DND-41 (cell line): ENCODE data around the gene SMYD4.

Experiments
- ATAC-seq: fragments of 200-7000 bp; cut with Tn5 transposase; 3 replicates; pipeline ENCODE4 v1.9.1; 2021; ENCODE audit warnings: low read depth; ENCODE audit not compliant: insufficient read depth
- DNase-seq: peaks from one replicate; pipeline ENCODE4 v3.0.0-alpha.2; 2020
- H2AFZ ChIP-seq: 2 replicates; pipeline ENCODE4 v1.6.0; 2012; ENCODE audit warnings: low read depth, low read length
- H3K27ac ChIP-seq: 2 replicates; pipeline ENCODE4 v1.5.1; 2012; ENCODE audit warnings: low read length, inconsistent platforms
- H3K27me3 ChIP-seq: fragments of 200-600 bp; sonication (generic); 2 replicates; pipeline ENCODE4 v1.6.0; 2012; ENCODE audit warnings: low read length, mild to moderate bottlenecking, inconsistent platforms; ENCODE audit not compliant: insufficient read depth, poor library complexity
- H3K36me3 ChIP-seq: 2 replicates; pipeline ENCODE4 v1.5.1; 2012; ENCODE audit warnings: low read length, inconsistent platforms; ENCODE audit not compliant: insufficient read depth
- H3K4me1 ChIP-seq: 2 replicates; pipeline ENCODE4 v1.5.1; 2012; ENCODE audit warnings: mild to moderate bottlenecking, low read length; ENCODE audit not compliant: insufficient read depth
- H3K4me2 ChIP-seq: 2 replicates; pipeline ENCODE4 v1.6.0; 2012; ENCODE audit warnings: mild to moderate bottlenecking, moderate library complexity, low read length, inconsistent platforms; ENCODE audit not compliant: insufficient read depth
- H3K4me3 ChIP-seq, 2 experiments: fragments of 200-600 bp in 1 of 2; shearing (Covaris generic) in 1 of 2; 2 replicates each; pipeline ENCODE4 v1.5.1; 2012 to 2016; ENCODE audit warnings: inconsistent platforms in 2 of 2, low read length in 2 of 2, mild to moderate bottlenecking in 2 of 2, low read depth in 1 of 2, moderate library complexity in 1 of 2
- H3K79me2 ChIP-seq: 2 replicates; pipeline ENCODE4 v1.6.0; 2012; ENCODE audit warnings: low read length, inconsistent platforms; ENCODE audit not compliant: insufficient read depth
- H3K9ac ChIP-seq: 2 replicates; pipeline ENCODE4 v1.6.0; 2012; ENCODE audit warnings: low read depth, mild to moderate bottlenecking, inconsistent platforms, low read length, moderate library complexity
- H3K9me3 ChIP-seq: 2 replicates; pipeline ENCODE4 v1.5.1; 2012; ENCODE audit warnings: low read length, moderate library complexity, mild to moderate bottlenecking, inconsistent platforms; ENCODE audit not compliant: insufficient read depth, severe bottlenecking
- H4K20me1 ChIP-seq: 2 replicates; pipeline ENCODE4 v1.6.0; 2012; ENCODE audit warnings: low read length; ENCODE audit not compliant: insufficient read depth
- CTCF ChIP-seq: IDR thresholded peaks from 2 replicates; pipeline ENCODE4 v1.5.1; 2012; ENCODE audit warnings: borderline replicate concordance, low read length, moderate library complexity, mild to moderate bottlenecking; ENCODE audit not compliant: poor library complexity, severe bottlenecking; ENCODE audit errors: extremely low read depth
- EZH2 ChIP-seq: IDR thresholded peaks from 3 replicates; pipeline ENCODE4 v1.6.1; 2012; ENCODE audit warnings: borderline replicate concordance, low read depth, mild to moderate bottlenecking, moderate library complexity, low read length, inconsistent platforms; ENCODE audit not compliant: severe bottlenecking

The SMYD4 gene

GRCh38 chr17:1834380-1835149 is 4.9 kb upstream of the SMYD4 start:
- peaks cover 94% of the 10 kb centered on the region for H3K79me2 ChIP-seq
- peak overlapping the region; percentile 5; the same call in 1 of the 2 replicates for H3K4me2 ChIP-seq
- peaks cover 24% of the 10 kb centered on the region; the same call in 1 of the 2 replicates for H4K20me1 ChIP-seq
- peaks cover 37% of the 10 kb centered on the region for H3K36me3 ChIP-seq
- no peak overlapping the region for H2AFZ ChIP-seq
- no peak overlapping the region for H3K27ac ChIP-seq
- no peak overlapping the region for H3K4me3 ChIP-seq
- H3K27me3 ChIP-seq, result no peaks in the 10 kb centered on the region
- H3K9ac ChIP-seq, result no peak overlapping the region
- TF ChIP-seq CTCF (no peak), EZH2 (no peak)
- peaks cover 30% of the 10 kb centered on the region for H3K4me1 ChIP-seq
- H3K9me3 ChIP-seq, result no peaks in the 10 kb centered on the region
- DNase-seq, result no peak
- no peak for ATAC-seq

DNA sequence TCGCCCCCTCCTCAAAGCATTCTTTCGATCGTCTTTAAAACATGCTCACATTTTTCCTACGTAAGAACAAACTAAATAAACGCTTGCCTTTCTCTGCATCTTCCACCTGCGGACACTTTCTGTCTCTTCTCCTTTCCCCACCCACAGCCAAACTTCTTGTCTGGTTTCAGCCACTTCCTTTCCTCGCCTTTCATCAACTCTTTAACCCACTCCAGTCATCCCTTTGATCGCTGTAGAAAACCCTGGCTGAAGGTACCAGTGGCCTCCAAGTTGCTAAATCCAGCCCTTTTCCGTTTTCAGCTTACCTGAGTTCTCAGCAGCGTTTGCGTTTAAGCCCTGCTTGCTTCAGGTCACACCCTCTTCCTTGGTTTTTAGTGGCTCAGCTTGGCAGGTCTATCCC is 586 bp upstream of the SMYD4 start:
- Histone ChIP-seq H3K79me2 (peaks cover 82% of the 10 kb centered on the region), H2AFZ (peak overlapping the region; percentile 96), H3K27me3 (no peaks in the 10 kb centered on the region), H3K36me3 (peaks cover 44% of the 10 kb centered on the region), H3K9ac (peak overlapping the region; percentile 77), H3K4me2 (peak overlapping the region; percentile 81), H4K20me1 (peaks cover 17% of the 10 kb centered on the region; the same call in 1 of the 2 replicates), H3K9me3 (no peaks in the 10 kb centered on the region), H3K4me3 (peak overlapping the region; percentile 66 to 88), H3K4me1 (peaks cover 54% of the 10 kb centered on the region), H3K27ac (peak overlapping the region; percentile 90)
- ATAC-seq, result peak; percentile 20; the same call in 2 of the 3 replicates
- TF ChIP-seq CTCF (no peak), EZH2 (no peak)
- peak; percentile 53 for DNase-seq

DNA sequence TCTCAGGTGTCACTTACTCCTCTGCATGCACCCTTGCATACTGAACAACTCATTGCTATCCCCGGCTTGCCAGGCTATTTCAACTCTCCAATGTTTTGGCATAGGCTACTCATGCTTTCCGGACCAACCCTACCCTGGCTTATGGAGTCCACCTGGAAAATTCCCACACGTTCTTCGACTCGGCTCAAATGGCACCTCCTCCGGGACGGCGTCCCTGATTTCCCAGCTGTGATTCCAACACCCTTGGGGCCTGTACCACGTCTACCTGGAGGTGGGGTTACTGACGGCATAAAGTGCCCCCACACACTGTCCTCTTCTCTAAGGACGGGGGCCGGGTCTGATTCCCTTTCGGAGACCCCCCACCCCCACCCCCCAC is 498 bp downstream of the SMYD4 start:
- DNase-seq (no peak), ATAC-seq (no peak; the same call in 2 of the 3 replicates)
- TF ChIP-seq EZH2, result no peak
- TF ChIP-seq CTCF, result no peak
- Histone ChIP-seq H3K79me2 (peaks cover 77% of the 10 kb centered on the region), H3K9me3 (no peaks in the 10 kb centered on the region), H4K20me1 (peaks cover 13% of the 10 kb centered on the region; the same call in 1 of the 2 replicates), H2AFZ (peak overlapping the region; percentile 96), H3K27ac (peak overlapping the region; percentile 90), H3K4me1 (peaks cover 58% of the 10 kb centered on the region), H3K4me3 (peak overlapping the region; percentile 66 to 88), H3K9ac (peak overlapping the region; percentile 77), H3K4me2 (peak overlapping the region; percentile 81), H3K36me3 (peaks cover 45% of the 10 kb centered on the region), H3K27me3 (no peaks in the 10 kb centered on the region)
